ENCODE data around the gene PLEKHA4. TPM values are rescaled to one million over a fixed set of nuclear protein-coding genes. Genes with fewer than 3 reads are reported as not detected.
A peak's percentile ranks its signal among the peaks of the same experiment; 100 is the strongest.

PLEKHA4 gene
- total and polyA plus RNA-seq, 2 of the 13 experiments (the other 11 are each of a cell fraction or from before 2014, with no cell fraction given), result 4.8 to 6.0 TPM

DNA sequence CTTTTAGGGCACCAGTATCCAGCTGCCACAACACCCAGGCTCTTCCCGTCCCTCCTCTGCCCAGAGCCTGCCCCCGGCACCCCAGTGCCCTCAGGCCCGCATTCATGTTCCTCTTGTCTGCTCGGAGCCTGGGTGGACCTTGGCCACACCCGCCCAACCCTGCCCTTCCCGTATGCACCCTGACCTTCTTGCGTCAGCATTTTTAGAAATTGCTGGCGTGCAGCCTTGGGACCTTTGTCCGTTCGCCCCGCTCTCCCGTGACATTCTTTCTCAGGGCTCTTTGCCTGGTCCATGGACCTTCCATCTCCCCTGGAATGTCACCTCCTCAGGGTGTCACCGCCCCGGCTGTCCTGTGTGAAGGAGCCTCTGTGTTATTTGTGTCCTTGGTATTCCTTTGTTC, 39.3 kb upstream of the PLEKHA4 start (continued):
- 0 out of 2 replicates have a peak, but pooled peaks have one; percentile 61 for TF ChIP-seq IKZF5 (CRISPR knock-in tag; IDR thresholded peaks at IDR 0.05)
- TF ChIP-seq AHR (CRISPR knock-in tag; IDR thresholded peaks at IDR 0.05), result 0 out of 2 replicates have a peak, but pooled peaks have one; percentile 42
- TF ChIP-seq, protein P1, sequence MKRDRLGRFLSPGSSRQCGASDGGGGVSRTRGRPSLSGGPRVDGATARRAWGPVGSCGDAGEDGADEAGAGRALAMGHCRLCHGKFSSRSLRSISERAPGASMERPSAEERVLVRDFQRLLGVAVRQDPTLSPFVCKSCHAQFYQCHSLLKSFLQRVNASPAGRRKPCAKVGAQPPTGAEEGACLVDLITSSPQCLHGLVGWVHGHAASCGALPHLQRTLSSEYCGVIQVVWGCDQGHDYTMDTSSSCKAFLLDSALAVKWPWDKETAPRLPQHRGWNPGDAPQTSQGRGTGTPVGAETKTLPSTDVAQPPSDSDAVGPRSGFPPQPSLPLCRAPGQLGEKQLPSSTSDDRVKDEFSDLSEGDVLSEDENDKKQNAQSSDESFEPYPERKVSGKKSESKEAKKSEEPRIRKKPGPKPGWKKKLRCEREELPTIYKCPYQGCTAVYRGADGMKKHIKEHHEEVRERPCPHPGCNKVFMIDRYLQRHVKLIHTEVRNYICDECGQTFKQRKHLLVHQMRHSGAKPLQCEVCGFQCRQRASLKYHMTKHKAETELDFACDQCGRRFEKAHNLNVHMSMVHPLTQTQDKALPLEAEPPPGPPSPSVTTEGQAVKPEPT (CRISPR knock-in tag; IDR thresholded peaks at IDR 0.05; ENCODE audit: low read depth), result no peak
- TF ChIP-seq JUND (CRISPR knock-in tag; IDR thresholded peaks at IDR 0.05), result 0 out of 2 replicates have a peak, but pooled peaks have one; percentile 15
- TF ChIP-seq, protein P2, sequence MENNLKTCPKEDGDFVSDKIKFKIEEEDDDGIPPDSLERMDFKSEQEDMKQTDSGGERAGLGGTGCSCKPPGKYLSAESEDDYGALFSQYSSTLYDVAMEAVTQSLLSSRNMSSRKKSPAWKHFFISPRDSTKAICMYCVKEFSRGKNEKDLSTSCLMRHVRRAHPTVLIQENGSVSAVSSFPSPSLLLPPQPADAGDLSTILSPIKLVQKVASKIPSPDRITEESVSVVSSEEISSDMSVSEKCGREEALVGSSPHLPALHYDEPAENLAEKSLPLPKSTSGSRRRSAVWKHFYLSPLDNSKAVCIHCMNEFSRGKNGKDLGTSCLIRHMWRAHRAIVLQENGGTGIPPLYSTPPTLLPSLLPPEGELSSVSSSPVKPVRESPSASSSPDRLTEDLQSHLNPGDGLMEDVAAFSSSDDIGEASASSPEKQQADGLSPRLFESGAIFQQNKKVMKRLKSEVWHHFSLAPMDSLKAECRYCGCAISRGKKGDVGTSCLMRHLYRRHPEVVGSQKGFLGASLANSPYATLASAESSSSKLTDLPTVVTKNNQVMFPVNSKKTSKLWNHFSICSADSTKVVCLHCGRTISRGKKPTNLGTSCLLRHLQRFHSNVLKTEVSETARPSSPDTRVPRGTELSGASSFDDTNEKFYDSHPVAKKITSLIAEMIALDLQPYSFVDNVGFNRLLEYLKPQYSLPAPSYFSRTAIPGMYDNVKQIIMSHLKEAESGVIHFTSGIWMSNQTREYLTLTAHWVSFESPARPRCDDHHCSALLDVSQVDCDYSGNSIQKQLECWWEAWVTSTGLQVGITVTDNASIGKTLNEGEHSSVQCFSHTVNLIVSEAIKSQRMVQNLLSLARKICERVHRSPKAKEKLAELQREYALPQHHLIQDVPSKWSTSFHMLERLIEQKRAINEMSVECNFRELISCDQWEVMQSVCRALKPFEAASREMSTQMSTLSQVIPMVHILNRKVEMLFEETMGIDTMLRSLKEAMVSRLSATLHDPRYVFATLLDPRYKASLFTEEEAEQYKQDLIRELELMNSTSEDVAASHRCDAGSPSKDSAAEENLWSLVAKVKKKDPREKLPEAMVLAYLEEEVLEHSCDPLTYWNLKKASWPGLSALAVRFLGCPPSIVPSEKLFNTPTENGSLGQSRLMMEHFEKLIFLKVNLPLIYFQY (CRISPR knock-in tag; IDR thresholded peaks at IDR 0.05; ENCODE audit: borderline replicate concordance), result peak; percentile 59; the same call in 1 of the 2 replicates
- TF ChIP-seq PHF21A (CRISPR knock-in tag; IDR thresholded peaks at IDR 0.05), result peak; percentile 76; the same call in 1 of the 2 replicates
- no peak for TF ChIP-seq FOXM1 (CRISPR knock-in tag; IDR thresholded peaks at IDR 0.05)
- TF ChIP-seq PAX8 (CRISPR knock-in tag; IDR thresholded peaks at IDR 0.05; ENCODE audit: borderline replicate concordance), result no peak
- TF ChIP-seq DMAP1 (CRISPR knock-in tag; IDR thresholded peaks at IDR 0.05), result peak; percentile 87
- peak; percentile 26; the same call in 1 of the 2 replicates for TF ChIP-seq MXD4 (CRISPR knock-in tag; IDR thresholded peaks at IDR 0.05)
- peak; percentile 33; the same call in 1 of the 2 replicates for TF ChIP-seq ZKSCAN8 (CRISPR knock-in tag; IDR thresholded peaks at IDR 0.05; ENCODE audit: borderline replicate concordance)
- TF ChIP-seq NAIF1 (CRISPR knock-in tag; IDR thresholded peaks at IDR 0.05; ENCODE audit: borderline replicate concordance), result no peak
- no peak for TF ChIP-seq ZNF34 (CRISPR knock-in tag; IDR thresholded peaks at IDR 0.05; ENCODE audit: borderline replicate concordance)
- peak; percentile 58; the same call in 1 of the 2 replicates for TF ChIP-seq KDM3A (CRISPR knock-in tag; IDR thresholded peaks at IDR 0.05; ENCODE audit: low read depth)
- peak; percentile 47 for TF ChIP-seq SKI (IDR thresholded peaks at IDR 0.05; ENCODE audit: partially characterized antibody)
- 0 out of 2 replicates have a peak, but pooled peaks have one; percentile 40 for TF ChIP-seq KMT2A (CRISPR knock-in tag; IDR thresholded peaks at IDR 0.05)
- TF ChIP-seq ZNF547 (CRISPR knock-in tag; IDR thresholded peaks at IDR 0.05), result no peak
- TF ChIP-seq ERF (CRISPR knock-in tag; IDR thresholded peaks at IDR 0.05), result peak; percentile 39; the same call in 1 of the 2 replicates
- peak; percentile 79 for TF ChIP-seq RXRB (CRISPR knock-in tag; IDR thresholded peaks at IDR 0.05; ENCODE audit: borderline replicate concordance)
- peak; percentile 89 for TF ChIP-seq PAXIP1 (CRISPR knock-in tag; conservative IDR thresholded peaks at IDR 0.05)
- peak; percentile 49; the same call in 1 of the 2 replicates for TF ChIP-seq KAT8 (CRISPR knock-in tag; IDR thresholded peaks at IDR 0.05)
